COLO668 (cell line): ENCODE data around the gene POLR3E.
"Not testable (repeated sequence)": the region's sequence is repeated elsewhere in the genome, so short reads cannot be mapped to it uniquely, and the experiment has no call there.

ENCODE experiments used
- DNase-seq: peaks from one replicate; lab custom pipeline; 2025; ENCODE audit not compliant: unreplicated experiment; lab: John Stamatoyannopoulos, UW

Gene POLR3E

GRCh38 chr16:22360963-22361659 lies 63.9 kb downstream of the POLR3E start:
- DNase-seq, result no peak

GRCh38 chr16:22364241-22364640 lies 67.0 kb downstream of the POLR3E start:
- no peak for DNase-seq

- no peak for DNase-seq
Measured at GRCh38 chr16:22366371-22366770, 69.2 kb downstream of the POLR3E start.

GRCh38 chr16:22366889-22367288 lies 69.7 kb downstream of the POLR3E start:
- no peak for DNase-seq

- not testable (repeated sequence) for DNase-seq
Measured at GRCh38 chr16:22368200-22368826, 71.1 kb downstream of the POLR3E start.

- DNase-seq, result no peak
Measured at GRCh38 chr16:22369221-22369811, 72.1 kb downstream of the POLR3E start.

GRCh38 chr16:22370038-22370820 lies 73.0 kb downstream of the POLR3E start:
- no peak for DNase-seq

GRCh38 chr16:22372882-22373661 lies 75.9 kb downstream of the POLR3E start:
- DNase-seq, result no peak

- DNase-seq, result peak; percentile 67
Measured at GRCh38 chr16:22373662-22374310, 76.6 kb downstream of the POLR3E start.

- DNase-seq, result peak; percentile 97
Measured at GRCh38 chr16:22374311-22375116, 77.3 kb downstream of the POLR3E start, which contains the start of gene CDR2. Gene CDR2 (minus strand): TSS chr16:22374619. CDS start chr16:22374309, 310 bp downstream.

- no peak for DNase-seq
Measured at GRCh38 chr16:22375117-22375962, 78.1 kb downstream of the POLR3E start.

- DNase-seq, result no peak
Measured at GRCh38 chr16:22375963-22376640, 78.9 kb downstream of the POLR3E start.

- no peak for DNase-seq
Measured at GRCh38 chr16:22379656-22380055, 82.4 kb downstream of the POLR3E start.

GRCh38 chr16:22380529-22380928 lies 83.3 kb downstream of the POLR3E start:
- no peak for DNase-seq

- DNase-seq, result no peak
Measured at GRCh38 chr16:22381392-22381791, 84.2 kb downstream of the POLR3E start.

GRCh38 chr16:22383827-22384226 lies 86.6 kb downstream of the POLR3E start:
- no peak for DNase-seq
